Measurements from ENCODE around the gene SHISA9.

The SHISA9 gene

GRCh38 chr16:13029786-13030185 is 128.4 kb downstream of the SHISA9 start:
- H3K27me3 ChIP-seq (replicated peaks; ENCODE audit: control insufficient read depth, insufficient read depth, low read length): no peaks in the 10 kb centered on the region
- no peak overlapping the region for H3K4me3 ChIP-seq (replicated peaks; ENCODE audit: low read depth, low read length)
- no peak for TF ChIP-seq CTCF (IDR thresholded peaks at IDR 0.05; ENCODE audit: insufficient read depth, low read length, poor library complexity, severe bottlenecking)
- no peak for DNase-seq (ENCODE audit: extremely low read depth, insufficient read length)
- no peaks in the 10 kb centered on the region for H3K36me3 ChIP-seq (ENCODE audit: control insufficient read depth, insufficient read depth, low read length)

GRCh38 chr16:13030769-13031168 is 129.4 kb downstream of the SHISA9 start:
- Histone ChIP-seq H3K27me3 (replicated peaks; ENCODE audit: control insufficient read depth, insufficient read depth, low read length) (no peaks in the 10 kb centered on the region), H3K36me3 (ENCODE audit: control insufficient read depth, insufficient read depth, low read length) (no peaks in the 10 kb centered on the region), H3K4me3 (replicated peaks; ENCODE audit: low read depth, low read length) (no peak overlapping the region)
- no peak for TF ChIP-seq CTCF (IDR thresholded peaks at IDR 0.05; ENCODE audit: insufficient read depth, low read length, poor library complexity, severe bottlenecking)
- no peak for DNase-seq (ENCODE audit: extremely low read depth, insufficient read length)

- Histone ChIP-seq H3K4me3 (replicated peaks; ENCODE audit: low read depth, low read length) (no peak overlapping the region), H3K27me3 (replicated peaks; ENCODE audit: control insufficient read depth, insufficient read depth, low read length) (no peaks in the 10 kb centered on the region), H3K36me3 (ENCODE audit: control insufficient read depth, insufficient read depth, low read length) (no peaks in the 10 kb centered on the region)
- DNase-seq (ENCODE audit: extremely low read depth, insufficient read length): no peak
- TF ChIP-seq CTCF (IDR thresholded peaks at IDR 0.05; ENCODE audit: insufficient read depth, low read length, poor library complexity, severe bottlenecking): no peak
Observed at GRCh38 chr16:13032911-13033310, 131.5 kb downstream of the SHISA9 start.

- H3K36me3 ChIP-seq (ENCODE audit: control insufficient read depth, insufficient read depth, low read length): no peaks in the 10 kb centered on the region
- TF ChIP-seq CTCF (IDR thresholded peaks at IDR 0.05; ENCODE audit: insufficient read depth, low read length, poor library complexity, severe bottlenecking): no peak
- no peaks in the 10 kb centered on the region for H3K27me3 ChIP-seq (replicated peaks; ENCODE audit: control insufficient read depth, insufficient read depth, low read length)
- DNase-seq (ENCODE audit: extremely low read depth, insufficient read length): no peak
- H3K4me3 ChIP-seq (replicated peaks; ENCODE audit: low read depth, low read length): no peak overlapping the region
Observed at GRCh38 chr16:13036600-13036999, 135.2 kb downstream of the SHISA9 start.

GRCh38 chr16:13038591-13038990 is 137.2 kb downstream of the SHISA9 start:
- no peak for DNase-seq (ENCODE audit: extremely low read depth, insufficient read length)
- Histone ChIP-seq H3K27me3 (replicated peaks; ENCODE audit: control insufficient read depth, insufficient read depth, low read length) (no peaks in the 10 kb centered on the region), H3K36me3 (ENCODE audit: control insufficient read depth, insufficient read depth, low read length) (no peaks in the 10 kb centered on the region), H3K4me3 (replicated peaks; ENCODE audit: low read depth, low read length) (no peak overlapping the region)
- no peak for TF ChIP-seq CTCF (IDR thresholded peaks at IDR 0.05; ENCODE audit: insufficient read depth, low read length, poor library complexity, severe bottlenecking)

GRCh38 chr16:13039526-13039925 is 138.1 kb downstream of the SHISA9 start:
- DNase-seq (ENCODE audit: extremely low read depth, insufficient read length): no peak
- Histone ChIP-seq H3K36me3 (ENCODE audit: control insufficient read depth, insufficient read depth, low read length) (no peaks in the 10 kb centered on the region), H3K27me3 (replicated peaks; ENCODE audit: control insufficient read depth, insufficient read depth, low read length) (no peaks in the 10 kb centered on the region), H3K4me3 (replicated peaks; ENCODE audit: low read depth, low read length) (no peak overlapping the region)
- TF ChIP-seq CTCF (IDR thresholded peaks at IDR 0.05; ENCODE audit: insufficient read depth, low read length, poor library complexity, severe bottlenecking): no peak

Measured in GM06990 (cell line).